Transverse colon (tissue), 4 donors: ENCODE measurements around the gene RARA.
"Not testable (repeated sequence)": the region's sequence is repeated elsewhere in the genome, so short reads cannot be mapped to it uniquely, and the experiment has no call there.

Experiments used
- EP300 ChIP-seq: sonication (generic); formaldehyde crosslinking; IDR thresholded peaks from one replicate; pipeline ENCODE4 v1.6.1; 2017; ENCODE audit warnings: antibody characterized with exemption, low read depth
- POLR2A ChIP-seq: fragments of 450-650 bp; IDR thresholded peaks from one replicate; pipeline ENCODE4 v1.6.1; 2016; ENCODE audit warnings: antibody characterized with exemption, mild to moderate bottlenecking, moderate library complexity
- POLR2AphosphoS5 ChIP-seq, 3 donors: sonication (generic); formaldehyde crosslinking; IDR thresholded peaks; one replicate each; pipeline ENCODE4 v1.6.1; 2016; ENCODE audit warnings: antibody characterized with exemption in 3 of 3
- TF ChIP-seq, protein P1 (sequence below), 5 experiments: fragments of 200-600 bp in 3 of 5; fragments of 450-650 bp in 2 of 5; sonication (generic) in 3 of 5; IDR thresholded peaks; 1 replicate in 2 of 5; 2 replicates in 3 of 5; pipeline ENCODE4 v1.5.1; 2016 to 2017; ENCODE audit warnings: antibody characterized with exemption in 5 of 5, inconsistent platforms in 3 of 5, mild to moderate bottlenecking in 2 of 5, moderate library complexity in 1 of 5

DNA sequence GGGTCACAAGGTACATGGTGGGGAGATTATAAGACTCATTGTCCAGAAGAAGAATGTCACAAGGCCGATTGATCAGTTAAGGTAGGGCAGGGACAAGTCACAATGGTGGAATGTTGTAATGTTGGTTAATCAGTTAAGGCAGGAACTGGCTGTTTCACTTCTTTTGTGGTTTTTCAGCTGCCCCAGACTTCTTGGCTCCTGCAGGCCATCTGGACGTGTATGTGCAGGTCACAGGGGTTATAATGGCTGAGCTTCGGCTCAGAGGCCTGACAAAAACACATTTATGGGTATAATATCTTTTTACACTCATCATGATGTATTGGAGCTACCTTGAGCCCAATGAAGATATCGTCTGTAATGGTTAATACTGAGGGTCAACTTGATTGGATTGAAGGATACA is 63.7 kb downstream of the RARA start:
- not testable (repeated sequence) for TF ChIP-seq POLR2A; EP300; POLR2AphosphoS5 (IDR thresholded peaks at IDR 0.05)
- TF ChIP-seq, protein P1, sequence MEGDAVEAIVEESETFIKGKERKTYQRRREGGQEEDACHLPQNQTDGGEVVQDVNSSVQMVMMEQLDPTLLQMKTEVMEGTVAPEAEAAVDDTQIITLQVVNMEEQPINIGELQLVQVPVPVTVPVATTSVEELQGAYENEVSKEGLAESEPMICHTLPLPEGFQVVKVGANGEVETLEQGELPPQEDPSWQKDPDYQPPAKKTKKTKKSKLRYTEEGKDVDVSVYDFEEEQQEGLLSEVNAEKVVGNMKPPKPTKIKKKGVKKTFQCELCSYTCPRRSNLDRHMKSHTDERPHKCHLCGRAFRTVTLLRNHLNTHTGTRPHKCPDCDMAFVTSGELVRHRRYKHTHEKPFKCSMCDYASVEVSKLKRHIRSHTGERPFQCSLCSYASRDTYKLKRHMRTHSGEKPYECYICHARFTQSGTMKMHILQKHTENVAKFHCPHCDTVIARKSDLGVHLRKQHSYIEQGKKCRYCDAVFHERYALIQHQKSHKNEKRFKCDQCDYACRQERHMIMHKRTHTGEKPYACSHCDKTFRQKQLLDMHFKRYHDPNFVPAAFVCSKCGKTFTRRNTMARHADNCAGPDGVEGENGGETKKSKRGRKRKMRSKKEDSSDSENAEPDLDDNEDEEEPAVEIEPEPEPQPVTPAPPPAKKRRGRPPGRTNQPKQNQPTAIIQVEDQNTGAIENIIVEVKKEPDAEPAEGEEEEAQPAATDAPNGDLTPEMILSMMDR (IDR thresholded peaks at IDR 0.05), result not testable (repeated sequence)
